ENCODE results near the gene NFIB.

Gene NFIB

GRCh38 chr9:14179449-14179848, 134.5 kb downstream of the NFIB start:
- DNase-seq: no peak

- no peak for DNase-seq
Observed at GRCh38 chr9:14175778-14176177, 138.2 kb downstream of the NFIB start.

GRCh38 chr9:14173713-14174112, 140.2 kb downstream of the NFIB start:
- DNase-seq: no peak

- no peak for DNase-seq
Observed at GRCh38 chr9:14170973-14171596, 142.9 kb downstream of the NFIB start.

GRCh38 chr9:14170392-14170931, 143.5 kb downstream of the NFIB start:
- DNase-seq: no peak

GRCh38 chr9:14168381-14168780, 145.6 kb downstream of the NFIB start:
- no peak for DNase-seq

- no peak for DNase-seq
Observed at GRCh38 chr9:14165376-14166035, 148.4 kb downstream of the NFIB start.

GRCh38 chr9:14164908-14165307, 149.0 kb downstream of the NFIB start:
- DNase-seq: no peak

GRCh38 chr9:14159440-14160216, 154.3 kb downstream of the NFIB start:
- DNase-seq: no peak

- DNase-seq: no peak
Observed at GRCh38 chr9:14158916-14159315, 155.0 kb downstream of the NFIB start.

GRCh38 chr9:14158136-14158813, 155.7 kb downstream of the NFIB start:
- no peak for DNase-seq

- DNase-seq: no peak
Observed at GRCh38 chr9:14157191-14157590, 156.8 kb downstream of the NFIB start.

- no peak for DNase-seq
Observed at GRCh38 chr9:14156046-14156445, 157.9 kb downstream of the NFIB start.

GRCh38 chr9:14155237-14155636, 158.7 kb downstream of the NFIB start:
- no peak for DNase-seq

GRCh38 chr9:14153310-14153720, 160.6 kb downstream of the NFIB start:
- no peak for DNase-seq

- no peak for DNase-seq
Observed at GRCh38 chr9:14151451-14151850, 162.5 kb downstream of the NFIB start.

- no peak for DNase-seq
Observed at GRCh38 chr9:14148501-14149103, 165.3 kb downstream of the NFIB start.

- no peak for DNase-seq
Observed at GRCh38 chr9:14147738-14148137, 166.2 kb downstream of the NFIB start.

GRCh38 chr9:14146201-14146874, 167.6 kb downstream of the NFIB start:
- no peak for DNase-seq

GRCh38 chr9:14144215-14144614, 169.7 kb downstream of the NFIB start:
- no peak for DNase-seq

- no peak for DNase-seq
Observed at GRCh38 chr9:14141699-14142098, 172.2 kb downstream of the NFIB start.

Data from suppressor macrophage (primary cell).